G401 (cell line): ENCODE results near the gene PLPP4. TPM values are rescaled to one million over a fixed set of nuclear protein-coding genes. Genes with fewer than 3 reads are reported as not detected.

ENCODE experiments used
- DNase-seq: peaks from one replicate; pipeline ENCODE4 v3.0.0-alpha.2; 2015; ENCODE audit warnings: low spot score
- in situ Hi-C: cut with HindIII; loops from 2 replicates; pipeline ENCODE4 v1.10.0; 2016; ENCODE audit warnings: low sequenced_read_pairs, mixed read lengths
- total RNA-seq: library from RNA; depleted of rRNA; stranded (reverse); fragments of >200 nt; shearing (Covaris generic); gene quantifications from 2 replicates; pipeline ENCODE4 v1.2.3, GENCODE V29; 2014

PLPP4 gene
- total RNA-seq, 1 experiment from 2014 or later: not detected

DNA sequence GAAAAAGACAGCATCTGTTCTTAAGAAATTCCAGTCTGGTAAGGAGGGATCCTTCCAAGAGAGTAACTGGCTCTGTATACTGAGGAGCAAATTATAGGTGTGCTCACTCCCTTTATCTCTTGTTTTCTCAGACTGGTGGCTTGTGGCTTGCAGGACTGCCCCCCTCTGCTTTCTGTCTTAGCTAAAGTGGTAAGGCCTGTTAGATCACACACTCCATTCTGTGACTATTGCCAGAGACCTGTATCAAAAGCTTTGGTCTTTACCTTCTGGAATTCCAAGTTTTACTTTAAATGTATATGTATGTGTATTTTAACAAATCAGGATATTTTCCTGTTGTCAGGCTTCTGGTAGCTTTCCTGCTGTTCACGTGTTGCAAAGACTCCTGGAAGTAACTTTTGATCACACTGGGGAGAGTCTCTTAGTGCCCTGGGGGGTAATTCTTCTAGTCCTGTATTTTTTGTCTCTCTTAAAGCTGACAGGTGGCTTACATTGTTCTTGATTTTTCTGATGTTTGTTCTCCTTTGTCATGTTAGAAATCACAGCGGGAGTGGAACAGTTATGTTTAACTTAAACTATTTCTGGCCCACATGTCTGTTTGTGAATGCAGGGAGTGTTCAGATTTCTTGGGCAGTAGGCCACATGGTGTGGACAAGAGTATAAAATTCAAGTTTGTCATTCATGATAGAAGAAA lies 99.0 kb downstream of the PLPP4 start:
- no peak for DNase-seq
- in situ Hi-C loops: no loop called here

DNA sequence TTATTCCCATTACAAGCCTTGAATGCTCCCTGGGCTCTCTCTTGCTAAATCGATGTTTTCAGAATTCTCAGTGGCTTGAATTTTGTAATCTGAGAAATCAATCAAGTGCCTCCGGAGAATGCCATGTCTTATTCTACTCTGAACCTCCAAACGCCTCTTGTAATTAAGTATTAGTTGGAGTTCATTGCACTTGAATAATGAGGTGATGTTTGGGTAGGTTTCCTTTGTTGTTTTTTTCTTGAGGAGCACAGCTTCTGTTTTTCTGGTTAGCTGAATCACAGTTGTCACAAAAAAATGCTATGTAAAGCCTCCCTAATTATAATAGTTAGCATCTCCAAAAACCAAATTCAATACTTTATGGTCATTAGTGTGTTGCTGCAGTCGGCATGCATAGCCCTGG lies 100.3 kb downstream of the PLPP4 start:
- in situ Hi-C loops: no loop called here
- DNase-seq: no peak

DNA sequence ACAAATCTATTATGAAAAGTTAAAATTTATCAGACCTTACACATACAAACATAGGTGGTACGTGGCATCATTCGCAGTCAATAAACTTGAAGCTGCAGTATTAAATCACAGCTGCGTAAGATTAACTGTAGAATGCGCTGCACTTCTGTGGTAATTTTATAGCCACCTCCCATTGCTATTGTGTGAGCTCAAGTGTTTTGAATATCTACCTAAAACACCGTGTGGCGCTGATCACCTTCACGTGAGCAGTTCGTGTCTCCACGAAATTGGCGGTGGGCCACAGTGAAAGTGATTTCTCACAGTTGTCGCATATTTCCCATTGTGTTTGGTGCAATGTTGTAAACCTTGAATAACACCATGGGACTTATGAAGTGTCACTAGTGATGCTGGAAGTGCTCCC lies 102.8 kb downstream of the PLPP4 start:
- in situ Hi-C loops: no loop called here
- DNase-seq: no peak

DNA sequence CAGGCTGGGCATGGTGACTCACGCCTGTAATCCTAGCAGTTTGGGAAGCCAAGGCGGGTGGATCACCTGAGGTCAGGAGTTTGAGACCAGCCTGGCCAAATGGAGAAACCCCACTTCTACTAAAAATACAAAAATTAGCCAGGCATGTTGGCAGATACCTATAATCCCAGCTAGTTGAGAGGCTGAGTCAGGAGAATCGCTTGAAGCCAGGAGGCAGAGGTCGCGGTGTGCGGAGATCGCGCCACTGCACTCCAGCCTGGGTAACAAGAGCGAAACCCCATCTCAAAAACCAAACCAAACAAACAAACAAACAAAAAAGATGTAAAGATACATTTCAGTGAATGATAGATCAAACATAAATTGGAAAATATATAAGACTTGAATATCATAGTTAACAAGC lies 105.9 kb downstream of the PLPP4 start:
- in situ Hi-C loops: no loop called here
- no peak for DNase-seq

DNA sequence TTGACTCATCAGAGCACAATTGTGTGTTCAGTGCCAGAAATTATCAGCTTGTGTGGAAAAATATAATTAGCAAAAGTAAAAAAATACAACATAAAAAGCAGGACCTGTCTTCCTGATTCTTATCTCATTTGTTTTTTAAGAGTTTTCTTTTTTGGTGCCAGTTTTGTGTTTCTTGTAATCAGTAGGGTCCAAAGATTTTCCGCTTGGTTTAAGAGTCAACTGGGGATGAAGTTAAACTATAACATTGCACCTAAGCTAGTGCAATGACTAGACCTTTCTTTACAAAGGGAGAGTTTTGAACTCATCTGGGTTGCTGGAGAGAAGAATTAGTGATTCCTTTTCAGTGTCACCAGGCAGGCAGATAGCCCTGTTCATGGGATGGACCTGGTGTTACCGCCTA lies 113.4 kb downstream of the PLPP4 start:
- in situ Hi-C loops: no loop called here
- no peak for DNase-seq

DNA sequence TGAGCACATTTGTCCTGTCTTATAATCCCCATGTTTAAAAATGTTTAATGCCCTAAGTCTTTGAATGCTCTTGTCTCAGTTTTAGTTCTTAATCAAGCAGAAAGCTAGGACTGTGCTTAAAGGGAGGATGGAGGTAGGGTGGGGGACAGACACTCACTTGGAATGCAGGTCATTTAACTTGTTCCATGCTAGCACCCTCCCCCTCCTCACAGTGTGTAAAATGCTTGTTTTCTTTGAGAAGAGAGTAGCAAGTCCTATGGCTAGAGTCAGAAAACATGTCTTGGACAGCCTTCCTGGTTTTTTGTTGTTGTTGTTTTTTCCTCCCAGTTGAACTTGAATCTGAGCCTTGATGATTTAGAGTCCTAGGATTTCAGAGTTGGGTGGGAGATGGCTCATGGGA lies 114.2 kb downstream of the PLPP4 start:
- in situ Hi-C loops: no loop called here
- no peak for DNase-seq

DNA sequence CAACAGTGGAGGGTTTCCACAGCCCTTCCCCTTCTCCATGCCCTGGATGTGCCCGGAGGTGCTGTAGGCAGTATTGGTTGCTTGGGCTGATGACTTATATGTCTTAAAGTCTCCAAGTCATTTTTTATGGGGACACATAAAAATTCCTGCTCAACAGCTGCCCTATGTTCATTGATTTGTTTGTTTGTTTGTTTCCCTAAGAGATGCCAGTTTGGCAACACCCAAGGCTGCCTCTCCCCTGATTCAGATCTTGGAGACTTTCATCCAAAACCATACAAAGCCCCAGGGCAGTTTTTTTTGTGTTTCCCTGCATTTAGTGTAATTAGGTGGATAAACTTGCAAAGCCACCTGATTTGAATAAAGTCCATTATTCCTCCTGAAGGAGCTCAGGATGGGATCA lies 115.3 kb downstream of the PLPP4 start:
- in situ Hi-C loops: no loop called here

DNA sequence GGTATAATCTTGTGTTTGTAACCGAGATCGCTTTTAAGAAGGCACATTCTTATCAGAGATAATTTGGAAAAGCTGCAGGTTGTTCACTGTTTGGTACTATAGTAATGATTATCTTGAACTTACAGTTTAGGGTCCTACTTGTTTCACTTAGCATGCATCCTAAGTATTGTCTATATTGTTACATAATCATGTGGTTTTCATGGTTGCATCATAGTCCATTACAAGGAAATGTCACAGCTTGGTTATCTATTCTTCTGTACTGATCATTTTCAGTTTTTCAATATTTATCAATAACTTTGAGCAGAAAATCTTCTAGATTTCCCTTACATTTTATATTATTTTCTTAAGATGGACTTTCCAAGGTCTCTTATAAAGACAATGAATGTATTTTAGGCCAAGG lies 116.3 kb downstream of the PLPP4 start:
- in situ Hi-C loops: no loop called here
- DNase-seq: no peak

More for the DNA sequence above, 115.3 kb downstream of the PLPP4 start:
- DNase-seq: no peak

DNA sequence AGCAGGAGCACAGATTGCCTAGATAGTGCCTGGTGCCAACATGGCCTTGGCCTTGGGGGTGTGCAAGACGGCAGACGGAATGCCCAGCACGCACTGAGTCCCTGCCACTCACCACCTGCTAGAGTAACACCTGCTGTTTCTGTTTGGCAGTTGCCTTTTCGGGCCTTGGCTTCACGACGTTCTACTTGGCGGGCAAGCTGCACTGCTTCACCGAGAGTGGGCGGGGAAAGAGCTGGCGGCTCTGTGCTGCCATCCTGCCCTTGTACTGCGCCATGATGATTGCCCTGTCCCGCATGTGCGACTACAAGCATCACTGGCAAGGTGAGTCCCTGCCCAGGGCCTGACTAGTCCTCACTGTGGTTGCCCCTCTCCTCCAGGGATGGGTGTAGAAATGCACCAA lies 118.0 kb downstream of the PLPP4 start:
- peak; percentile 98 for DNase-seq
- in situ Hi-C loops: no loop called here

DNA sequence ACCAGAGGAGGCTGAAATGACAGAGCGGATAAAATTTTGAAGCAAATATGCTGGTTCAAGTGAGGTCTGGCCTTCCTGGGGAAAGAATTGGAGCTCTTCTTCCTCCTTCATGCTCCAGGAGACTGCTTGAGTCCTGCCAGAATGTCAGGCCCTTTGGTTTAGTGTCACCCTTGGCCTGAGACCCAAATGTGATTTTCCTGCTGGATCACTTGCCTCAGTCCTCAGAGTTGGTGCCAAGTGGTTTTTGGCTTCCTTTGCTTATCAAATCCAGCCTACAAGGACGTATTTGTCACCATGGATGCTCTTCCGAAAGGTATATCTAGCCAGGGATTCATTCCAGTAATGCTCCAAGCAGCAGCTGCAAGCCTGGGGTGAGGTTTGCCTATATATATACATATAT lies 118.4 kb downstream of the PLPP4 start:
- in situ Hi-C loops: no loop called here
- peak; percentile 93 for DNase-seq

DNA sequence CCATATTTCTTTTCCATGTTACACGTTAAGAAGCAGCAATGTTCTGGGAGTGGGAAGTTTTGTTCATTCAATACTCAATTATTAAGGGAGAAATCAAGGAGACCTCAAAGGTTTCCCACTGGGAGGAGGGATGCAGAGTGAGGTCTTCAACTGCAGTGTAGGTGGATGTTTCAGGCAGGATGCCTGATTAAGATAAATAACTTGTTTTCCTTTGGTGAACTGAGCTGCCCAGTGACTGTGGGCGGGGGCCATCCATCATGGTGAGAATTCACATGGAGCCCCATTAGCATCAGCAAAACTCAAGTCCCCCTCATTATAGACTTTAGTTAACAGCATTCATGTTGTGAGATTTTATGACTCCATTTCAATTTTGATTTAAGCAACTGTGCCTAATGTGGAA lies 121.1 kb downstream of the PLPP4 start:
- in situ Hi-C loops: no loop called here
- no peak for DNase-seq

DNA sequence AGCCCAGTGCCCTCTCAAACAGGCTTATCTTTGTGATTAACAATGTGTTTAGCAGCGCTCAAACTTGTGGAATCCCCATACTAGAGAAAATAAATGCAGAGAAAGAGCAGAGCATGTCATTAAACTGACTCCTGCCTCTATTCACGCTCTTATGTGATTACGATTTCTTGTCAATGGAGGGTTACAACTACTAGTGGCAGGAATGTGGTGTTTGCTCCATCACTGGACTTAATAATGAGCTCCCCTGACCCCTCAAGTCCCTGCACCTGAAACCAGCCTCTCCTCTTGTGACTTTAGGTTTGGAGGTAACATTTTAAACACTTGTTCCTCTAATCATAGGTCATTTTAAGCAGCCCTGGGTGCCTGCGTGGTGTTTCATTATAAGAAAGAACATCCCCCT lies 121.9 kb downstream of the PLPP4 start:
- no peak for DNase-seq
- in situ Hi-C loops: no loop called here

DNA sequence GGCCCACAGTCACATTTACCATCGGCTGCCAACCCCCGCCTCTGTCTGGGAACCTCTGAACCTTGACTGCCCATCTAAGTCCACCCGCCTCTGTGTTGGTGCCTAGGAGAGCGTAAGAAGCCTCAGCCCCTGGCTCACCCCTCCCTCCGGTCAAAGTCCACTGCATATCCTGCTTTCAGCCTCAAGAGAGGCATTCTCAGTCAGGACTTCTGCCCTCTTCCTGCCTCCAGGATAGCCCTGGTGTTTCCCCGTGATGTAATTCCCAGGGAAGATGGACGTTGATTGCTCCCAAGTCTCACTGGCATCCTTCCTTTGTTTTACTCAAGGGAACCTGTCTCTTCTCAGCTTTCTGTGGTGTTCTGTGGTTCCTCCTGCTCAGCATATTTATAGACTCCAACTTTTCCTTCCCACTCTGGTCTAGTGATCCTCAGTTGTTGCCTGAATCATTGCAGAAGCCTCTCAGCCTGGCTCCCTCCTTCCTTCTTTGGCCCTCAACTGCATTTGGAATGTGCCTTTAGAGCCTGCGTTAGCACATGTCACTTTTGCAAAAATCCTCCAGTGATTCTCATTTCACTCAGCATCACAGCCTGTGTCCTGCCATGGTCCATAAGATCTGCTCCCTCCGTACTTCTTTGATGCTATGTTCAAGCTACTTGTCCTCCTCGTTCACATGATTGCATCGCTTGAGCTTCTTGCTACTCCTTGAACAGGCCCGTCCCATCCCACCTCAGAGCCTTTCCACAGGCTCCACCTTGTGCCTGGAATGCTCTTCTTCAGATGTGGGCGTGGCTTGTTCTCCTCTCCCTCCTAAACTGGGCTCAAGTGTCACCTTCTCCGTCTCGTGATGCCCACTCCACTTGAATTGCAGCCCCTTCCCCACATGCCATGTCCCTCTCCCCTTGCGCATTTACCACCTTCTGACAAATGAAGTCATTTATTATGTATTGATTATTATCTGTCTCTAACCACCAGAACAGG lies 124.2 kb downstream of the PLPP4 start:
- in situ Hi-C loops: no loop called here
- DNase-seq: peak; percentile 23

DNA sequence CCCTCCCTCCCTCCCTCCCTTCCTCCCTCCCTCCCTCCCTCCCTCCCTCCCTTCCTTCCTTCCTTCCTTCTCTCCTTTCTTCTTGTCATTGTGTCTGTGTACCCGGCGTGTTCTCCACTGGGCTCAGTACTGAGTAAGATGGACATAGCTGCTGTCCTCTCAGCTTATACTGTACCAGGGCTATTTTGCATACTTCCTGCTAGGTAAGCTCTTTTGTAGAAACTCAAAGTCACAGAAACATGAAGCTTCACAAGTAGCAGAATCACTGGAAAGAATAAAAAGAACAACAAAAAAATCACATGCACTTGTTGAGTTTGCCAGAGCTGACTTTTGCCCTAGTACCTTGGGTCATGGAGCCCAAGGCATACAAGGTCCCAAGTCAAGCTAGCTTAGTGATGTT lies 125.7 kb downstream of the PLPP4 start:
- DNase-seq: no peak
- in situ Hi-C loops: no loop called here

DNA sequence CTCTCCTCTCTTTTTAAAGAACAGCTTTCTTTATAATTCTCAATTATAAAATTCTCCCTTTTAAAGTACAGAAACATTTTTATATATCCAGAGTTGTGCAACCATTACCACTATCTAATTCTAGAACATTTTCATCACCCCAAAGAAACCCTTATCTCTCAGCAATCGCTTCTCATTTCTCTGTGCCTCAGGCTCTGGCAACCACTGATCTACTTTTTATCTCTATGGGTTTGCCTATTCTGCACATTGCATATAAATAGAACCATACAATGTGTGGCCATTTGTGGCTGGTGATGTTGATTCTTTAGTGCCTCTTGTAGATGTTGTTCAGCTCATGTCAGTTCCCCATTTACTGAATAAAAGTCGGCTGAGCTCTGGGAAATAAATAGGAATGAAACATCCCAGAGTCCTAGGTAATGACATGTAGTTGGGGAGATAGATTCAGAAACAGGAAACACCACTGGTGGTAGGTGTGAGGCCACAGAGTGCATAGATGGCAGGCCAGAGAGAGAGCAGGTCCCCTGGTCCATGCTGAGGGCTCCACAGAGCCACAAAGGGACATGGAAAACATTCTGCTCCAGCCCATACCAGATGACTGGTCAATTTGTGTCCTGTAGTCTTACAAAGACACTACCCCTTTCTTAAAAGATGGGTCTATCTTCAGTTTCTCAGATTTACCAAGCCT lies 126.5 kb downstream of the PLPP4 start:
- in situ Hi-C loops: no loop called here

DNA sequence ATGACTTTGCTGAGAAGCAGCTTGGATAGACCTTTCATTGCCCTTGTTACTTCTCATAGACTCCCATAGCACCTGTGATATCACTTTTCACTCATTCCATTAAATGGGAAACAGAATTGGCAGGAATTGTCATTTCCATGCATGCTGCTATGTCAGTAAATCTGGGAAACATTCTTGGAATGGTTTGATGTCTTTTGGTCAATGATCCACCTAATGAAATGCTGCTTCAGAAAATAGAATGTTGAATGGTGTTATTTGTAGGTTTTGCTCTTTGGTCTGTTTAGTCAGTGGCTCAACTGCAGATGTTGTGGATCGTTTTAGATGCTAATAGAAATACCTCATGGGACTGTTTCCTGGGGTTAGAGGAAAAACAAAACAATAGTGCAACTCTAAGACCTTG lies 127.8 kb downstream of the PLPP4 start:
- in situ Hi-C loops: no loop called here

More for the DNA sequence above, 126.5 kb downstream of the PLPP4 start:
- DNase-seq: no peak

DNA sequence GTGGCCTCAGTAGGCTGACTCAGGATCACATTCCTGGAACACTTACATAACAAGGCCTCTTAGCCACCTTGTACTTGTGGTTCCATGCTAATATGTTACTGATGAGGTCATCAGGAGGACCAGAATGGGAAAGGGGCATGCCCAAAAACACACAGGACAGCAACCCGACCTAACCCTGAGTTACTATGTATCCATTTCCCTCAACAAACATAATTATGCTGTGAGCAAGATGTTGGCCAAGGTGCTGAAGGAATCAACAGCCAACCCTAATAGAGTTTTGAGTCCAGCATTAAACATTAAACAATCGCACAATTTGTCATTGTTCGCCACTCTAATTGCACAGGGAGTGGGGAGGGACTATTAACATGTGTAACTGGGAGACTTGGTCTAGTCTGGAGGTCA lies 129.4 kb downstream of the PLPP4 start:
- DNase-seq: no peak
- in situ Hi-C loops: no loop called here

More for the DNA sequence above, 127.8 kb downstream of the PLPP4 start:
- DNase-seq: no peak

DNA sequence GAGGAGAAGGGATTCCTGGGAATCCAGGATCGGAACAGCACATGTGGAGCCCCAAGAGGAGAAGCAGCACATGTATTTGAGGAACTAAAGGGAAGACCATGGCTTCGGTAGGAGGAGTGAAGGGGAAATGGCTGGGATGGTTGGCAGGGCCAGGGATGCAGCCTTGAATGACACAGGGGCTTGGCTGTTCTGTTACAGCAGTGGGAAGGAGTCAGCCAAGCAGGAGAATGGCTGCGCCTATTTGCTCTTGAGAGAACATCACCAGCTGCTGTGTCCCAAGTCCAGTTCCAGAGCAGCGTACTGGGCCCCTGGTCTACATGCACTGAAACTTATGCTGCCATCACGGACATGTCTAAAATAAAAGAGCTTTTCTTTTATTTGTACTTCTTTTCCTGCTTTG lies 130.0 kb downstream of the PLPP4 start:
- in situ Hi-C loops: no loop called here
- DNase-seq: no peak

DNA sequence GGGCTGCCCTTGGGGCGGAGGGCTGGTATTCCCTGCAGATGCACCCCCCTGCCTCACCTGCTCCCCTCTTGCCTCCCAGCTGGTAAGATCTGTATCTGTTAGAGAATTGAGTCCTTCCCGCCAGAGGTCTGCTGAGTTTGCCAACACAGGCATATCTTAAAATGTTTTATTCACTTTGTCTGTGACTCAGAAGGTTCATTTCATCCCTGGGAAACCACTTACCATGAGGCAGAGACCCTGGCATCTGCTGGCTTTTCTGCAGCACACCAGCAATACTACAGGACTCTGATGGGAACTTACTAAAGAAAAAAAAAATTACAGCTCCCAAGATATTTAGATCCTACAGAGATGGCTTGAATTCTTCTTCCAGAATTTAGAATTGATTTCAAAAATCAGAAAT lies 131.3 kb downstream of the PLPP4 start:
- in situ Hi-C loops: no loop called here
- no peak for DNase-seq

DNA sequence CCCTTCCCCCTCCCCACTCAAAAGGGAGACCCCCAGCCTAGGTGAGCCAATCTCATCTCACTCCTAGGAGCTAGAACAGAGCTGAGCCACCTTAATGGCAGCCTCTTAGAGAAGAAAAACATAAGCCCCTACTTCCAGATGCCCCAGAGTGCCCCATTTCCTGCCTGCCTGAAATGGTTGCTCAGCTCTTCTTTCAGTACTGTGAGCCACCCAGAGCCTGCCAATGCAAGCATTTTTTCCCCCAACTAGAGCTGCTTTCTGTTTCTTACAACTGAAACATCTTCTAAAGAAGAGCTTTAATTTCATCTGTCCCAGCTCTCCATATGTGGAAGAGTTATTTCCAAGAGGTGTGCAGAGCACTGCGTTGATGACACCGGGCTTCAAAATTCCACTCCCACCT lies 136.7 kb downstream of the PLPP4 start:
- no peak for DNase-seq
- in situ Hi-C loops: no loop called here
